Measurements from ENCODE around the gene GCSAM.

- TF ChIP-seq CTCF (IDR thresholded peaks at IDR 0.05): no peak
- TF ChIP-seq POLR2A (IDR thresholded peaks at IDR 0.05): no peak
- no peak for TF ChIP-seq EP300 (IDR thresholded peaks at IDR 0.05)
These were observed 6.5 kb downstream of the GCSAM start for GRCh38 chr3:112126511-112126911.

All from ovary (tissue), 3 donors.